HepG2 (cell line): ENCODE measurements around the gene CSHL1. TPM values are rescaled to one million over a fixed set of nuclear protein-coding genes. Genes with fewer than 3 reads are reported as not detected.
A peak's percentile ranks its signal among the peaks of the same experiment; 100 is the strongest.

Experiments used
- HOXA5 ChIP-seq: sonication (generic); formaldehyde crosslinking; IDR thresholded peaks from 2 replicates; pipeline ENCODE4 v1.4.0; 2020; ENCODE audit warnings: missing genetic modification reagents
- MLLT10 ChIP-seq: sonication (generic); formaldehyde crosslinking; IDR thresholded peaks from 2 replicates; pipeline ENCODE4 v1.4.0; 2020; ENCODE audit warnings: missing genetic modification reagents
- RAD21 ChIP-seq: fragments of 450-650 bp; formaldehyde crosslinking; IDR thresholded peaks from 2 replicates; pipeline ENCODE4 v1.5.0; 2020; ENCODE audit warnings: mild to moderate bottlenecking
- SMARCC2 ChIP-seq: fragments of 450-650 bp; IDR thresholded peaks from 2 replicates; pipeline ENCODE4 v1.6.1; 2017; ENCODE audit warnings: antibody characterized with exemption, mild to moderate bottlenecking
- THAP11 ChIP-seq: IDR thresholded peaks from 2 replicates; pipeline ENCODE4 v1.6.1; 2016; ENCODE audit warnings: missing biosample characterization, missing genetic modification reagents
- ZNF468 ChIP-seq: sonication (generic); formaldehyde crosslinking; IDR thresholded peaks from 2 replicates; pipeline ENCODE4 v1.8.0; 2022; ENCODE audit warnings: mild to moderate bottlenecking, moderate library complexity, missing genetic modification reagents
- polyA plus RNA-seq, 8 experiments: library from polyadenylated mRNA; depleted of rRNA in 3 of 8; stranded (reverse) in 7 of 8; unstranded in 1 of 8; fragments of >200 nt; fragmentation: Illumina TruSeq in 4 of 8; extraction: Trizol in 4 of 8; gene quantifications; 2 replicates each; pipeline versions ENCODE4 v1.2.1 to v1.2.3, GENCODE V29; 2011 to 2016; ENCODE audit warnings: low read depth in 4 of 8, missing spikeins in 1 of 8, mixed read lengths in 1 of 8; ENCODE audit not compliant: insufficient read depth in 1 of 8
- total RNA-seq, 5 experiments: library from RNA; depleted of rRNA; stranded (reverse); fragments of >200 nt; fragmentation: Illumina TruSeq; extraction: Trizol; gene quantifications; 2 replicates each; pipeline ENCODE4 v1.2.3, GENCODE V29; 2016; ENCODE audit warnings: low read depth in 1 of 5
- TF ChIP-seq, protein P1 (sequence below), 2 experiments: sonication (generic) in 1 of 2; formaldehyde crosslinking in 1 of 2; IDR thresholded peaks; 2 replicates each; pipeline versions ENCODE4 v1.4.0 to v1.6.1; 2016 to 2020; ENCODE audit warnings: borderline replicate concordance in 1 of 2, low read depth in 1 of 2, mild to moderate bottlenecking in 1 of 2, missing genetic modification reagents in 1 of 2
- TF ChIP-seq, protein P2 (sequence below): IDR thresholded peaks from 2 replicates; pipeline ENCODE4 v1.6.1; 2016; ENCODE audit warnings: missing compliant biosample characterization, missing genetic modification reagents, borderline replicate concordance
- TF ChIP-seq, protein P3 (sequence below): sonication (generic); formaldehyde crosslinking; IDR thresholded peaks from 2 replicates; pipeline ENCODE4 v1.4.0; 2020; ENCODE audit warnings: missing genetic modification reagents, borderline replicate concordance
- TF ChIP-seq, protein P4 (sequence below): sonication (generic); formaldehyde crosslinking; IDR thresholded peaks from 2 replicates; pipeline ENCODE4 v1.5.1; 2020; ENCODE audit warnings: mild to moderate bottlenecking, missing genetic modification reagents, borderline replicate concordance

Gene CSHL1
- total and polyA plus RNA-seq, 2 of the 13 experiments (the other 11 are each of a cell fraction or from before 2014, with no cell fraction given), result not detected

DNA sequence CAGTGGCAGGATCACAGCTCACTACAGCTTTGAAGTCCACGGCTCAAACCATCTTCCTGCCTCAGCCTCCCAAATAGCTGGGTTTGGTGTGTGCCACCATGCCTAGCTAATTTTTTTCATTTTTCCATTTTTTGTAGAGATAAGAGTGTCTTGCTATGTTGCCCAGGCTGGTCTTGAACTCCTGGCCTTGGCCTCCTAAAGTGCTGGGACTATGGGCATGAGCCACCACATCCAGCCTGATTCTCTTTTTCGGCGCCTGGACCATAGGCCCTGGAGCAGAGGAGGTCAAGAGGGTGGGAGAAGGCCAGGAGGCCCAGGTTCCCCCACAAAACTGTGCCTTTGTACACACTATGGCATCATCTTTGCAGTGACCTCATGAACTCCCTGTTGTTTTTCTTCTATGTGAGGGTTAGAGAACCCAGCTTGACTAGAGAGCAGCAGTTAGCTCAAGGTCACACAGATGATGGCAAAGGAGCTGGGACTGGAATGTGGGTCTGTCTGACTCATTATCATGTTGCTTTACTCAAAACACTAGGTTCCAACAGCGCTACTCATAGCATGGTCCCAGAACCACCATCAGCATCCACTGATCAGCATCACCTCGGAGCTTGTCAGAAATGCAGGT, 45.4 kb upstream of the CSHL1 start (continued):
- TF ChIP-seq, protein P1, sequence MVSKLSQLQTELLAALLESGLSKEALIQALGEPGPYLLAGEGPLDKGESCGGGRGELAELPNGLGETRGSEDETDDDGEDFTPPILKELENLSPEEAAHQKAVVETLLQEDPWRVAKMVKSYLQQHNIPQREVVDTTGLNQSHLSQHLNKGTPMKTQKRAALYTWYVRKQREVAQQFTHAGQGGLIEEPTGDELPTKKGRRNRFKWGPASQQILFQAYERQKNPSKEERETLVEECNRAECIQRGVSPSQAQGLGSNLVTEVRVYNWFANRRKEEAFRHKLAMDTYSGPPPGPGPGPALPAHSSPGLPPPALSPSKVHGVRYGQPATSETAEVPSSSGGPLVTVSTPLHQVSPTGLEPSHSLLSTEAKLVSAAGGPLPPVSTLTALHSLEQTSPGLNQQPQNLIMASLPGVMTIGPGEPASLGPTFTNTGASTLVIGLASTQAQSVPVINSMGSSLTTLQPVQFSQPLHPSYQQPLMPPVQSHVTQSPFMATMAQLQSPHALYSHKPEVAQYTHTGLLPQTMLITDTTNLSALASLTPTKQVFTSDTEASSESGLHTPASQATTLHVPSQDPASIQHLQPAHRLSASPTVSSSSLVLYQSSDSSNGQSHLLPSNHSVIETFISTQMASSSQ (IDR thresholded peaks at IDR 0.05; ENCODE audit: low read depth), result no peak
- TF ChIP-seq, protein P1 (CRISPR knock-in tag; IDR thresholded peaks at IDR 0.05; ENCODE audit: borderline replicate concordance), result no peak
- TF ChIP-seq THAP11 (CRISPR knock-in tag) (no peak; the same call in 1 of the 2 replicates), RAD21 (no peak), MLLT10 (CRISPR knock-in tag) (no peak), HOXA5 (CRISPR knock-in tag) (no peak), ZNF468 (CRISPR knock-in tag) (no peak), SMARCC2 (no peak)
- TF ChIP-seq, protein P2, sequence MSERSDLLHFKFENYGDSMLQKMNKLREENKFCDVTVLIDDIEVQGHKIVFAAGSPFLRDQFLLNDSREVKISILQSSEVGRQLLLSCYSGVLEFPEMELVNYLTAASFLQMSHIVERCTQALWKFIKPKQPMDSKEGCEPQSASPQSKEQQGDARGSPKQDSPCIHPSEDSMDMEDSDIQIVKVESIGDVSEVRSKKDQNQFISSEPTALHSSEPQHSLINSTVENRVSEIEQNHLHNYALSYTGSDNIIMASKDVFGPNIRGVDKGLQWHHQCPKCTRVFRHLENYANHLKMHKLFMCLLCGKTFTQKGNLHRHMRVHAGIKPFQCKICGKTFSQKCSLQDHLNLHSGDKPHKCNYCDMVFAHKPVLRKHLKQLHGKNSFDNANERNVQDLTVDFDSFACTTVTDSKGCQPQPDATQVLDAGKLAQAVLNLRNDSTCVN (CRISPR knock-in tag), result no peak
- TF ChIP-seq, protein P3, sequence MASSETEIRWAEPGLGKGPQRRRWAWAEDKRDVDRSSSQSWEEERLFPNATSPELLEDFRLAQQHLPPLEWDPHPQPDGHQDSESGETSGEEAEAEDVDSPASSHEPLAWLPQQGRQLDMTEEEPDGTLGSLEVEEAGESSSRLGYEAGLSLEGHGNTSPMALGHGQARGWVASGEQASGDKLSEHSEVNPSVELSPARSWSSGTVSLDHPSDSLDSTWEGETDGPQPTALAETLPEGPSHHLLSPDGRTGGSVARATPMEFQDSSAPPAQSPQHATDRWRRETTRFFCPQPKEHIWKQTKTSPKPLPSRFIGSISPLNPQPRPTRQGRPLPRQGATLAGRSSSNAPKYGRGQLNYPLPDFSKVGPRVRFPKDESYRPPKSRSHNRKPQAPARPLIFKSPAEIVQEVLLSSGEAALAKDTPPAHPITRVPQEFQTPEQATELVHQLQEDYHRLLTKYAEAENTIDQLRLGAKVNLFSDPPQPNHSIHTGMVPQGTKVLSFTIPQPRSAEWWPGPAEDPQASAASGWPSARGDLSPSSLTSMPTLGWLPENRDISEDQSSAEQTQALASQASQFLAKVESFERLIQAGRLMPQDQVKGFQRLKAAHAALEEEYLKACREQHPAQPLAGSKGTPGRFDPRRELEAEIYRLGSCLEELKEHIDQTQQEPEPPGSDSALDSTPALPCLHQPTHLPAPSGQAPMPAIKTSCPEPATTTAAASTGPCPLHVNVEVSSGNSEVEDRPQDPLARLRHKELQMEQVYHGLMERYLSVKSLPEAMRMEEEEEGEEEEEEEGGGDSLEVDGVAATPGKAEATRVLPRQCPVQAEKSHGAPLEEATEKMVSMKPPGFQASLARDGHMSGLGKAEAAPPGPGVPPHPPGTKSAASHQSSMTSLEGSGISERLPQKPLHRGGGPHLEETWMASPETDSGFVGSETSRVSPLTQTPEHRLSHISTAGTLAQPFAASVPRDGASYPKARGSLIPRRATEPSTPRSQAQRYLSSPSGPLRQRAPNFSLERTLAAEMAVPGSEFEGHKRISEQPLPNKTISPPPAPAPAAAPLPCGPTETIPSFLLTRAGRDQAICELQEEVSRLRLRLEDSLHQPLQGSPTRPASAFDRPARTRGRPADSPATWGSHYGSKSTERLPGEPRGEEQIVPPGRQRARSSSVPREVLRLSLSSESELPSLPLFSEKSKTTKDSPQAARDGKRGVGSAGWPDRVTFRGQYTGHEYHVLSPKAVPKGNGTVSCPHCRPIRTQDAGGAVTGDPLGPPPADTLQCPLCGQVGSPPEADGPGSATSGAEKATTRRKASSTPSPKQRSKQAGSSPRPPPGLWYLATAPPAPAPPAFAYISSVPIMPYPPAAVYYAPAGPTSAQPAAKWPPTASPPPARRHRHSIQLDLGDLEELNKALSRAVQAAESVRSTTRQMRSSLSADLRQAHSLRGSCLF (CRISPR knock-in tag), result no peak
- TF ChIP-seq, protein P4, sequence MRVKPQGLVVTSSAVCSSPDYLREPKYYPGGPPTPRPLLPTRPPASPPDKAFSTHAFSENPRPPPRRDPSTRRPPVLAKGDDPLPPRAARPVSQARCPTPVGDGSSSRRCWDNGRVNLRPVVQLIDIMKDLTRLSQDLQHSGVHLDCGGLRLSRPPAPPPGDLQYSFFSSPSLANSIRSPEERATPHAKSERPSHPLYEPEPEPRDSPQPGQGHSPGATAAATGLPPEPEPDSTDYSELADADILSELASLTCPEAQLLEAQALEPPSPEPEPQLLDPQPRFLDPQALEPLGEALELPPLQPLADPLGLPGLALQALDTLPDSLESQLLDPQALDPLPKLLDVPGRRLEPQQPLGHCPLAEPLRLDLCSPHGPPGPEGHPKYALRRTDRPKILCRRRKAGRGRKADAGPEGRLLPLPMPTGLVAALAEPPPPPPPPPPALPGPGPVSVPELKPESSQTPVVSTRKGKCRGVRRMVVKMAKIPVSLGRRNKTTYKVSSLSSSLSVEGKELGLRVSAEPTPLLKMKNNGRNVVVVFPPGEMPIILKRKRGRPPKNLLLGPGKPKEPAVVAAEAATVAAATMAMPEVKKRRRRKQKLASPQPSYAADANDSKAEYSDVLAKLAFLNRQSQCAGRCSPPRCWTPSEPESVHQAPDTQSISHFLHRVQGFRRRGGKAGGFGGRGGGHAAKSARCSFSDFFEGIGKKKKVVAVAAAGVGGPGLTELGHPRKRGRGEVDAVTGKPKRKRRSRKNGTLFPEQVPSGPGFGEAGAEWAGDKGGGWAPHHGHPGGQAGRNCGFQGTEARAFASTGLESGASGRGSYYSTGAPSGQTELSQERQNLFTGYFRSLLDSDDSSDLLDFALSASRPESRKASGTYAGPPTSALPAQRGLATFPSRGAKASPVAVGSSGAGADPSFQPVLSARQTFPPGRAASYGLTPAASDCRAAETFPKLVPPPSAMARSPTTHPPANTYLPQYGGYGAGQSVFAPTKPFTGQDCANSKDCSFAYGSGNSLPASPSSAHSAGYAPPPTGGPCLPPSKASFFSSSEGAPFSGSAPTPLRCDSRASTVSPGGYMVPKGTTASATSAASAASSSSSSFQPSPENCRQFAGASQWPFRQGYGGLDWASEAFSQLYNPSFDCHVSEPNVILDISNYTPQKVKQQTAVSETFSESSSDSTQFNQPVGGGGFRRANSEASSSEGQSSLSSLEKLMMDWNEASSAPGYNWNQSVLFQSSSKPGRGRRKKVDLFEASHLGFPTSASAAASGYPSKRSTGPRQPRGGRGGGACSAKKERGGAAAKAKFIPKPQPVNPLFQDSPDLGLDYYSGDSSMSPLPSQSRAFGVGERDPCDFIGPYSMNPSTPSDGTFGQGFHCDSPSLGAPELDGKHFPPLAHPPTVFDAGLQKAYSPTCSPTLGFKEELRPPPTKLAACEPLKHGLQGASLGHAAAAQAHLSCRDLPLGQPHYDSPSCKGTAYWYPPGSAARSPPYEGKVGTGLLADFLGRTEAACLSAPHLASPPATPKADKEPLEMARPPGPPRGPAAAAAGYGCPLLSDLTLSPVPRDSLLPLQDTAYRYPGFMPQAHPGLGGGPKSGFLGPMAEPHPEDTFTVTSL, result peak; percentile 59; the same call in 1 of the 2 replicates
